ENCODE results near the gene KRT33A.

DNA sequence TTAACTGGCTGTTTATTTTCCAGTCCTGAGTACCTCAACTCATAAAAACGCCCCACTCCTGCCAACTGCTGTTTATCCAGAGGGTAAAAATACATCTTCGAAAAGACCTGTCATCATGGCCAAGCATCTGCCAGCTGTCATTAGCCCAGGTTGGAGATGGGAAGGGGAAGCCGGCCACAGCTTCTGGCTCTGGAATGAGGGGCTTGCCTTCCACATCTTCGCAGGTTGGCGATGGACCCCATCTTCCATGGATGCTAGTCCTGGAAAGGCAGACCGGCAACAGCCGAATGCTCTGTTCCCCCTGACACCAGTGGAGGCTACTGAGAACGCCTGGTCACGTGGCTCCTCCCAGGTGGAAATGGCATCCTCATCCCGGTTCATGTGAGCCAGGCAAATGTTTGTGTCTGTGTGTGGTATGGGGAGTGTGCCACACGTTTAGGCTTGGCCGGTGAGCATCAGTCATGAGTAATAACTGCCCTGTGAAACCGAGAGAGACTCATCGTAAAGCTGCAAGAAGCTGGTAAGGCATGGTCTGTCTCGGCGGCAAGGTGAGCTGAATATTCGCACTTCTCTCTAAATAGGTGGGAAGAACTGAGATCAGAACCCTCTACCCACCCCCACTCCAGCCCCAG, 34.7 kb downstream of the KRT33A start:
- TF ChIP-seq, protein P1, sequence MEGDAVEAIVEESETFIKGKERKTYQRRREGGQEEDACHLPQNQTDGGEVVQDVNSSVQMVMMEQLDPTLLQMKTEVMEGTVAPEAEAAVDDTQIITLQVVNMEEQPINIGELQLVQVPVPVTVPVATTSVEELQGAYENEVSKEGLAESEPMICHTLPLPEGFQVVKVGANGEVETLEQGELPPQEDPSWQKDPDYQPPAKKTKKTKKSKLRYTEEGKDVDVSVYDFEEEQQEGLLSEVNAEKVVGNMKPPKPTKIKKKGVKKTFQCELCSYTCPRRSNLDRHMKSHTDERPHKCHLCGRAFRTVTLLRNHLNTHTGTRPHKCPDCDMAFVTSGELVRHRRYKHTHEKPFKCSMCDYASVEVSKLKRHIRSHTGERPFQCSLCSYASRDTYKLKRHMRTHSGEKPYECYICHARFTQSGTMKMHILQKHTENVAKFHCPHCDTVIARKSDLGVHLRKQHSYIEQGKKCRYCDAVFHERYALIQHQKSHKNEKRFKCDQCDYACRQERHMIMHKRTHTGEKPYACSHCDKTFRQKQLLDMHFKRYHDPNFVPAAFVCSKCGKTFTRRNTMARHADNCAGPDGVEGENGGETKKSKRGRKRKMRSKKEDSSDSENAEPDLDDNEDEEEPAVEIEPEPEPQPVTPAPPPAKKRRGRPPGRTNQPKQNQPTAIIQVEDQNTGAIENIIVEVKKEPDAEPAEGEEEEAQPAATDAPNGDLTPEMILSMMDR (IDR thresholded peaks at IDR 0.05; ENCODE audit: borderline replicate concordance, extremely low read depth, low read length, poor library complexity, severe bottlenecking): no peak
- no peak for TF ChIP-seq EZH2 (IDR thresholded peaks at IDR 0.05; ENCODE audit: borderline replicate concordance, low read depth, low read length, severe bottlenecking)

All from DND-41 (cell line).